GM23338 (cell line): ENCODE data around the gene STEEP1. TPM values are rescaled to one million over a fixed set of nuclear protein-coding genes. Genes with fewer than 3 reads are reported as not detected.
A peak's percentile ranks its signal among the peaks of the same experiment; 100 is the strongest.

Experiments
- ATAC-seq: fragments of 200-7000 bp; cut with Tn5 transposase; 3 replicates; pipeline ENCODE4 v1.9.1; 2020
- DNase-seq: peaks from one replicate; pipeline ENCODE4 v3.0.0-alpha.2; 2015; ENCODE audit warnings: low spot score
- H2AFZ ChIP-seq: fragments of 200-600 bp; sonication (generic); 2 replicates; pipeline ENCODE4 v1.8.0; 2016; ENCODE audit warnings: antibody characterized with exemption, mild to moderate bottlenecking, moderate library complexity
- H3F3A ChIP-seq: fragments of 200-600 bp; sonication (generic); replicated peaks from 2 replicates; pipeline ENCODE4 v1.8.0; 2017; ENCODE audit warnings: antibody characterized with exemption, mixed run types, low read depth
- H3K27ac ChIP-seq: fragments of 200-600 bp; sonication (generic); 2 replicates; pipeline ENCODE4 v1.6.1; 2016; ENCODE audit warnings: low read depth
- H3K27me3 ChIP-seq: fragments of 200-600 bp; sonication (generic); 2 replicates; pipeline ENCODE4 v1.8.0; 2016; ENCODE audit warnings: mild to moderate bottlenecking, mixed run types, moderate library complexity; ENCODE audit not compliant: insufficient read depth
- H3K36me3 ChIP-seq: fragments of 200-600 bp; sonication (generic); 2 replicates; pipeline ENCODE4 v1.8.0; 2016; ENCODE audit warnings: mild to moderate bottlenecking; ENCODE audit not compliant: insufficient read depth
- H3K4me1 ChIP-seq: fragments of 200-600 bp; sonication (generic); 2 replicates; pipeline ENCODE4 v1.8.0; 2016; ENCODE audit warnings: mild to moderate bottlenecking, moderate library complexity; ENCODE audit not compliant: insufficient read depth
- H3K4me2 ChIP-seq: fragments of 200-600 bp; sonication (generic); 2 replicates; pipeline ENCODE4 v1.7.1; 2017; ENCODE audit warnings: mixed run types
- H3K4me3 ChIP-seq: fragments of 200-600 bp; sonication (generic); 2 replicates; pipeline ENCODE4 v1.6.1; 2016; ENCODE audit warnings: mixed run types
- H3K79me2 ChIP-seq: fragments of 200-600 bp; sonication (generic); replicated peaks from 2 replicates; pipeline ENCODE4 v1.8.0; 2017; ENCODE audit warnings: mild to moderate bottlenecking; ENCODE audit not compliant: insufficient read depth
- H3K9me2 ChIP-seq: fragments of 200-600 bp; sonication (generic); 2 replicates; pipeline ENCODE4 v1.8.0; 2017; ENCODE audit not compliant: insufficient read depth
- H4K20me1 ChIP-seq: fragments of 200-600 bp; sonication (generic); replicated peaks from 2 replicates; pipeline ENCODE4 v1.8.0; 2017; ENCODE audit warnings: mild to moderate bottlenecking; ENCODE audit not compliant: insufficient read depth
- H3K27ac Mint-ChIP-seq: 2 replicates; pipeline ENCODE4 v1.8.0; 2020; ENCODE audit warnings: inconsistent platforms, mild to moderate bottlenecking, moderate library complexity, mixed read lengths
- H3K27me3 Mint-ChIP-seq: 3 replicates; pipeline ENCODE4 v1.8.0; 2022; ENCODE audit warnings: low read depth, mild to moderate bottlenecking, moderate library complexity, mixed read lengths, inconsistent platforms; ENCODE audit not compliant: insufficient read depth, poor library complexity
- H3K36me3 Mint-ChIP-seq: 3 replicates; pipeline ENCODE4 v1.8.0; 2021; ENCODE audit warnings: low read depth, mild to moderate bottlenecking, inconsistent platforms, moderate library complexity, mixed read lengths
- H3K4me1 Mint-ChIP-seq: 3 replicates; pipeline ENCODE4 v1.8.0; 2020; ENCODE audit warnings: mild to moderate bottlenecking, inconsistent platforms, mixed read lengths
- H3K4me3 Mint-ChIP-seq: 3 replicates; pipeline ENCODE4 v1.8.0; 2021; ENCODE audit warnings: moderate library complexity, mild to moderate bottlenecking, inconsistent platforms, mixed read lengths
- H3K9me3 Mint-ChIP-seq: 3 replicates; pipeline ENCODE4 v1.8.0; 2020; ENCODE audit warnings: moderate library complexity, mild to moderate bottlenecking, inconsistent platforms, mixed read lengths
- CREB1 ChIP-seq: fragments of 250-450 bp; sonication (Bioruptor Pico); IDR thresholded peaks from 2 replicates; pipeline ENCODE4 v1.5.0; 2020; ENCODE audit warnings: low read depth, mild to moderate bottlenecking, moderate library complexity
- ETS1 ChIP-seq: IDR thresholded peaks from 2 replicates; pipeline ENCODE4 v1.6.1; 2016; ENCODE audit warnings: antibody characterized with exemption
- JUNB ChIP-seq: IDR thresholded peaks from one replicate; pipeline ENCODE4 v1.6.1; 2016; ENCODE audit warnings: antibody characterized with exemption; ENCODE audit not compliant: unreplicated experiment
- NANOG ChIP-seq: IDR thresholded peaks from 2 replicates; pipeline ENCODE4 v1.6.1; 2016; ENCODE audit warnings: antibody characterized with exemption, borderline replicate concordance
- POLR2AphosphoS5 ChIP-seq: IDR thresholded peaks from 2 replicates; pipeline ENCODE4 v1.6.1; 2016; ENCODE audit warnings: antibody characterized with exemption, low read depth
- REST ChIP-seq: IDR thresholded peaks from one replicate; pipeline ENCODE4 v1.6.1; 2018; ENCODE audit warnings: antibody characterized with exemption; ENCODE audit not compliant: unreplicated experiment
- STAT1 ChIP-seq: IDR thresholded peaks from one replicate; pipeline ENCODE4 v1.6.1; 2016; ENCODE audit warnings: antibody characterized with exemption; ENCODE audit not compliant: unreplicated experiment
- ZNF331 ChIP-seq: fragments of 250-450 bp; sonication (Bioruptor Pico); IDR thresholded peaks from 2 replicates; pipeline ENCODE4 v1.5.0; 2020; ENCODE audit warnings: low read depth, mild to moderate bottlenecking, moderate library complexity
- polyA plus RNA-seq: library from polyadenylated mRNA; unstranded; fragments of >200 nt; fragmentation: Nextera tagmentation; extraction: Ambion mirVana; gene quantifications from 2 replicates; pipeline ENCODE4 v1.2.1, GENCODE V29; 2016
- total RNA-seq: library from RNA; depleted of rRNA; stranded (reverse); fragments of >200 nt; shearing (Covaris generic); gene quantifications from 2 replicates; pipeline ENCODE4 v1.2.3, GENCODE V29; 2014
- TF ChIP-seq, protein P1 (sequence below), 2 experiments: fragments of 200-600 bp in 1 of 2; sonication (generic) in 1 of 2; conservative IDR thresholded peaks; 2 replicates each; pipeline versions ENCODE4 v1.5.1 to v1.6.1; 2016 to 2017; ENCODE audit warnings: antibody characterized with exemption in 2 of 2, low read depth in 2 of 2, mild to moderate bottlenecking in 2 of 2, moderate library complexity in 1 of 2

STEEP1 gene
- total and polyA plus RNA-seq, 2 experiments from 2014 or later, result 16.6 to 42.3 TPM

GRCh38 chrX:119579414-119579813, 14.2 kb upstream of the STEEP1 start (continued):
- no peak for TF ChIP-seq ZNF331
- TF ChIP-seq STAT1, result no peak
- TF ChIP-seq JUNB, result no peak
- no peak for TF ChIP-seq NANOG
- no peak for TF ChIP-seq ETS1
- no peak for TF ChIP-seq REST

- ATAC-seq (peak; percentile 87), DNase-seq (peak; percentile 93)
- Histone ChIP-seq H3K27ac (peak within 1 kb of the TSS; percentile 94; the same call in 1 of the 2 replicates), H3K27me3 (no peaks in the 10 kb centered on the region), H2AFZ (0 out of 2 replicates have a peak within 1 kb of the TSS, but pooled peaks have one; percentile 47), H3K4me2 (peak within 1 kb of the TSS; percentile 75), H3K79me2 (0 out of 2 replicates have a peak, but pooled peaks cover 8% of the 10 kb centered on the region), H3K36me3 (no peaks in the 10 kb centered on the region; the same call in 1 of the 2 replicates), H4K20me1 (no peaks in the 10 kb centered on the region), H3K4me3 (peak within 1 kb of the TSS; percentile 76), H3F3A (no peaks in the 10 kb centered on the region), H3K9me2 (no peaks in the 10 kb centered on the region), H3K4me1 (no peaks in the 10 kb centered on the region)
- peaks cover 4% of the 10 kb centered on the region; the same call in 1 of the 3 replicates for H3K36me3 Mint-ChIP-seq
- H3K27me3 Mint-ChIP-seq, result peaks cover 1% of the 10 kb centered on the region
- H3K4me1 Mint-ChIP-seq, result peaks cover 8% of the 10 kb centered on the region; the same call in 2 of the 3 replicates
- TF ChIP-seq POLR2AphosphoS5 (peak; percentile 95), JUNB (no peak), CREB1 (CRISPR knock-in tag) (peak; percentile 85)
- TF ChIP-seq, protein P1, sequence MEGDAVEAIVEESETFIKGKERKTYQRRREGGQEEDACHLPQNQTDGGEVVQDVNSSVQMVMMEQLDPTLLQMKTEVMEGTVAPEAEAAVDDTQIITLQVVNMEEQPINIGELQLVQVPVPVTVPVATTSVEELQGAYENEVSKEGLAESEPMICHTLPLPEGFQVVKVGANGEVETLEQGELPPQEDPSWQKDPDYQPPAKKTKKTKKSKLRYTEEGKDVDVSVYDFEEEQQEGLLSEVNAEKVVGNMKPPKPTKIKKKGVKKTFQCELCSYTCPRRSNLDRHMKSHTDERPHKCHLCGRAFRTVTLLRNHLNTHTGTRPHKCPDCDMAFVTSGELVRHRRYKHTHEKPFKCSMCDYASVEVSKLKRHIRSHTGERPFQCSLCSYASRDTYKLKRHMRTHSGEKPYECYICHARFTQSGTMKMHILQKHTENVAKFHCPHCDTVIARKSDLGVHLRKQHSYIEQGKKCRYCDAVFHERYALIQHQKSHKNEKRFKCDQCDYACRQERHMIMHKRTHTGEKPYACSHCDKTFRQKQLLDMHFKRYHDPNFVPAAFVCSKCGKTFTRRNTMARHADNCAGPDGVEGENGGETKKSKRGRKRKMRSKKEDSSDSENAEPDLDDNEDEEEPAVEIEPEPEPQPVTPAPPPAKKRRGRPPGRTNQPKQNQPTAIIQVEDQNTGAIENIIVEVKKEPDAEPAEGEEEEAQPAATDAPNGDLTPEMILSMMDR (conservative IDR thresholded peaks at IDR 0.05; ENCODE audit: low read depth in 2 of 2), result peak; percentile 15 to 39; a peak in 2 of 4 replicates
- no peaks in the 10 kb centered on the region for H3K9me3 Mint-ChIP-seq
- peak within 1 kb of the TSS; percentile 85 for H3K4me3 Mint-ChIP-seq
- H3K27ac Mint-ChIP-seq, result peak within 1 kb of the TSS; percentile 93
Observed at GRCh38 chrX:119574394-119575266, 9.4 kb upstream of the STEEP1 start, which contains the start of gene UBE2A. Gene UBE2A, plus strand, starts transcription at chrX:119574563. Its CDS starts 149 bp downstream, at chrX:119574712.
